Fibroblast of peridontal ligament (primary cell): ENCODE data around the gene SGK2.

Experiments used
- DNase-seq: peaks from one replicate; pipeline ENCODE4 v3.0.0-alpha.2; 2010; ENCODE audit errors: extremely low read depth

SGK2 gene

DNA sequence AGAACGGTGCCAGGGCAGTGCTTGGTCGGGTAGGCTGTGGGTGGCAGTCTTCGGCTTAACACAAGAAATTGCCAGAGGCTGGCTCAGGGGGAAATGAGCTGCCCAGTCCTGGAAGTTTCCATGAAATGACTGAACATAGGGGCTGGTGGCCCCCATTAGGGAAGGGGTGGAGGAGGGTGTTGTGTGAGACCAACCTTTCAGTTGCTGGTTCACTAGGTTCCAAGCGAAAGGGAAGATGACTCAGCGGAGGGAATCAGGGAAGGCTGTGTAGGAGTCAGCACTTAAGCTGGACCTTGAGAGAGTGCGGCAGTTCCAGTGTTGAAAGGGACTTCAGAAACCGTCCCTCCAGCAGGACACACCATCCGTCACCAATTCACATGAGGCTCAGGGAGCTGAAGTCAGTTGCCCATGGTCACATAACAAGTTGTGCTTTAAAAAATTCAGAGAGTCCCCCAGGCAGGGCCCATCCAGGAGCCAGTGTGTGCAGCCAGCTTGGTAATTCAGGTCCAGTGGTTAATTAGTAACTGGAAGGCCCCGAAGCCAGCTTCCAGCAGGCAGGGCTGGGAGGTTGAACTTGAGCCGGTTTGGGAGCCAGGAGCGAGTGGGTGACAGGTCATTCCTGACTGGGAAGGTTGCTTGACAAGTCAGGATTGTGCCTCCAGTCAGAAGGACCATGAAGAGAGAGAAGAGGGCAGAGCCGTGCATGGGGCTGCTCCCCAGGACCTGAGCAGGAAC, at the start of gene SGK2:
Gene SGK2, plus strand, starts transcription at position 616 of the 735 bp plus-strand sequence. CDS start 7,469 bp downstream, outside the sequence.
- DNase-seq, result peak; percentile 44

DNA sequence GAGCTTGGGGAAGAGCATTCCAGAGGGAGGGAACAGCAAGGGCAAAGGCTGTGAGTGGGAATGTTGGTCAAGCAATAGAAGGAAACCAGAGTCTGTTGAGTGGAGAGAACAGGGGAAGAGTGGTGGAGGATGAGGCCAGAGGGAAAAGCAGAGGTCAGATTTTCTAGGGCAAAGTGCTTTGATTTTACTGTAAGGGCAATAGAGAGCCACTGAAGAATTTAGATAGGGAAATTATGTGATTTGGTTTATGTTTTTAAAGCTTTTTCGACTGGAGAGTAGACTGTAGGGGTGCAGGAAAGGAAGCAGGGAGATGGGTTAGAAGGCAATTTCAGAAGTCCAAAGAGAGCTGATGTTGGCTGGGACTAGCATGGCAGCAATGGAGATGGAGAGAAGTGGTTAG, 46.9 kb upstream of the SGK2 start:
- no peak for DNase-seq

DNA sequence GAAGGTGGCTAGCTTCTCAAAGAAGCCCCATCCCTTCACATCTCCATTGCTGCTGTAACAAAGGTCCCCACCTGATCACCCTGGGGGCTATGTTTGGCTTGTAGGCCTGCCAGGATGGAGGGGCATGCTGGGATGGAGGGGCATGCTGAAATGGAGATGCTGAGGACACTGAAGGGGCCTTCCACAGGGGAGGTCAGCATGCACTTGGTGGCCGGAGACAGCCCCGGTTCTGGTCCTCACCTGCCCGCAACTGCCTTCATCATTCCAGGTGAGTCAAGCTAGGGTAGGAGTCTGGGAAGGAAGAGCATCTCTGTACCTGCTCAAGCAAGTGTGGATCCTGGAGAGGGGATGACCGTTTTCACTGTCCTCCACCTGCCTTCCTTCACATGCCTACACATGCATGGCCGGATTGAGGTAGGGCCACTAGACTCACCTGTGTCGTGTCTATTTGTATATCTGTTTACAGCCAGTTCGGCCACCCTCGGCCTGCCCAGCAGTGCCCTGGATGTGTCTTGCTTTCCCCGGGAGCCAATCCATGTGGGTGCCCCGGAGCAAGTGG, 45.4 kb upstream of the SGK2 start:
- DNase-seq, result no peak

DNA sequence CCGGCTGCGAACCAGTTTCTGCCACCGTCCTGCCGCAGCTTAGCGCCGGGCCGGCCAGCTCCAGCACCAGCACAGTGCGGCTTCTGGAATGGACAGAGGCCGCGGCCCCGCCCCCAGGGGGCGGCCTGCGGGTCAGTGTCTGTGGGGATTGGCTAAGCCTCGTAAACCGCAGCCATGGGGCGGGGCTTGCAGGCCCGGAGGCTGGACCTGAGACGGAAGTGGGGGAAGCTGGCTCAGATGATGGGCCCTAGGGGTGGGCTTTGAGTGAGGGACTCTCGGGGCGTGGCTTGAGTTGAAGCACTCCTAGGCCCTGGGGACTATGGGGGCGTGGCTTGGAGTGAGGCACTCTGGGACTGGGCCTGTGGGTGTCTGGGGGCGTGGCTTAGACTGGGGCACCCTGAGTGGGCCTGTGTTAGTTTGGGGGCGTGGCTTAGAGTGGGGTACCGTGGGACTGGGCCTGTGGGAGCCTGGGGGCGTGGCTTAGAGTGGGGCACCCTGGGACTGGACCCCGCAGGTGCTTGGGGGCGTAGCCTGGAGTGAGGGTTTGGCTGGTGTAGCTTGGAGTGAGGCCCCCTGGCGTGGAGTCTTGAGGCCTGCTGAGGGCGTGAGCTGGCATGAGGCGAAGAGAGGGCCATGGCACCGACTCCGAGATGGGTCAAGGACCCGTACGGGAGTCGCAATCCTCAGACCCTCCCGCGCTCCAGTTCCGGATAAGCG, 44.7 kb upstream of the SGK2 start:
- DNase-seq, result peak; percentile 96

DNA sequence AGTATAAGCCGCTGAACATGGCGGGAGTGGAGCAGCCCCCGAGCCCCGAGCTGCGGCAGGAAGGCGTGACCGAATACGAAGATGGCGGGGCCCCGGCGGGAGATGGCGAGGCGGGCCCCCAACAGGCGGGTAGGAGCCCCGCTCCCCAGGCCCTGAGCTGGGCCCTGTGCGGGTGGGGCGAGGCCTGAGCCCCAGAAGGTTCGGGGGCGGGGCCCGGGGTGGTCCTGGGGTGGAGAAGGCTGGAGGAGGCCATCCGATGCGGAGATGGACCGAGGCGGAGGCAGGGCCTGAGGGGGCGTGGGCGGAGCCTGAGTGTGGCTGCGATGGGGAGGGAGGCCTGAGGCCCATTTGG, 44.2 kb upstream of the SGK2 start:
- DNase-seq, result no peak

DNA sequence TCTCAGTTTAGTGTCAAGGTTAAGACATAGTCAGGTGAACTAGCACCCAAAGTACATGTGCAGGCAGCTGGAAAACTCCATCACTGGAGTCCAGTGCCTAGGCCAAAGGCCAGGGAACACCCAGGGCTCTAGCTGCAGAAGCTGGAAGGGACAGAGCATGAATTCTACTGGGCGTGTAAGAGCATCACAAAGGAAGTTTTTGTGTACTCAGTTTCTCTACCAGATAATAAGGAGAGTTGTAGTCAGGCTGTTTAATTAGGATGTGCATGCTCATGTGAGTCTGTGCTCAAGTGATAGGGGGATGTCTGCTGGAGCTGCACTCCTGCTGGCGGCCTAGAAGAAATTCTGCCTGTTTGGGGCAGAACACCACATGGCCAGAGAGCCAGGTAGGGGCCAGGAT, 43.2 kb upstream of the SGK2 start:
- no peak for DNase-seq

DNA sequence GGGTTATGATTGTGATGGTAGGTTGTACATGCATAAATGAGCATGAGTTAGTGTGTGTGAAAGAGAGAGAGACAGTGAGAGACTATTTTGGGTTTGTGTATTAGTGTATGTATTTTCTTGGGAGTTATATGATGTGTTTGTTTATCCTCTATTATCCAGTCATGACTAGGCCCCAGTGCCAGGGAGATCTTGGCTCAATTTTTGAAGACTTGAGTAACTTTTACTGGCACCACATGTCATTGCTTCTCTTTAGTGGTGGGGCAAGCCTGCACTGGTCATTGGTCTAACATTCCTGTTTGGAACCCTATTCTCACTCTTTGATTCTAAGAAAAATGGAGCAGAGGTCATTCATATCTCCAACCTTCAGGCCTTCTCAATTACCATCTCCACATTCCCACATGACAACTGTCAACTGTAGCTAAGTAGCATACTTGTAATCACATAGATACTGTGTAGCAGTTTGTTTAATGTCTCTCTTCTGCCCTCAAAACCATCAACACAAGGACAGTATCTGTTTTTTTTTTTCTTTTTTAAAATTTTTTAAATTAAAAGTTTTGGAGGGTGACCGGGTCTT, 42.5 kb upstream of the SGK2 start:
- peak; percentile 69 for DNase-seq

DNA sequence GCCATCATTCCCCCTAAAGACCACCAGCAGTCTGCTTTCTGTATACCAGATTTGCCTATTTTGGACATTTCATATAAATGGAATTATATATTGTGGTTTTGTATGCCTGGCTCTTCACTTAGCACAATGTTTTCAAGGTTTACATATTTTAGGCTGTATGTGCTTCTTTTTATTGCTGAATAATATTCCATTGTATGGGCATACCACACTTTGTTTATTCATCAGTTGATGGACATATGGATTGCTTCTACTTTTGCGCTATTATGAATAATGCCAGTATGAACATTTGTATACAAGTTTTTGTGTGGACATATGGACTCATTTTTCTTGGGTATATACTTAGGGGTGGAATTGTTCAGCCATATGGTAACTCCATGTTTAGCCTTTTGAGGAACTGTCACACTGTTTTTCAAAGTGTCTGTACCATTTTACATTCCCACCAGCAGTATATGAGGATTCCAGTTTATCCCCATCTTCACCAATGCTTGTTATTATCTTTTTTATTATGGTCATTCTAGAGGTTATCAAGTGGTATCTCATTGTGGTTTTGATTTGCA, 38.7 kb upstream of the SGK2 start:
- DNase-seq, result no peak

DNA sequence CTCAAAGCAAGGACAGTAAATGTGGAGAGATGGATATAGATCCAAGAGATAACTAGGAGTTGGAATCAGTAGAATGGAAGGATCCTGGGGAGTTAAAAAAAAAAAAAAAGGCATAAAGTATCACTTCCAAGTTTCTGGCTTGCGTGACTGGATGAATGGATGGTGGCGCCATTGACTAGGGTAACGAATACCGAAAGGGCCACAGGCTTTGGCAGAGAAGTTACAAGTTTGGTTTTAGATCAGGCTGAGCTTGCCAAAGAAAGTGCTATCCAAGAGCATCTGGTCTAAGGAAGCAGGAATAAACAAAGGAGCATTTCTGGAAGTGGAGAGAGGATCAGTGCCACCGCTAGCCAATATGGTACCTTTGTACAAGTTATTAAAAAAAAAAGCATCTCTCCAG, 33.8 kb upstream of the SGK2 start:
- DNase-seq, result peak; percentile 74

DNA sequence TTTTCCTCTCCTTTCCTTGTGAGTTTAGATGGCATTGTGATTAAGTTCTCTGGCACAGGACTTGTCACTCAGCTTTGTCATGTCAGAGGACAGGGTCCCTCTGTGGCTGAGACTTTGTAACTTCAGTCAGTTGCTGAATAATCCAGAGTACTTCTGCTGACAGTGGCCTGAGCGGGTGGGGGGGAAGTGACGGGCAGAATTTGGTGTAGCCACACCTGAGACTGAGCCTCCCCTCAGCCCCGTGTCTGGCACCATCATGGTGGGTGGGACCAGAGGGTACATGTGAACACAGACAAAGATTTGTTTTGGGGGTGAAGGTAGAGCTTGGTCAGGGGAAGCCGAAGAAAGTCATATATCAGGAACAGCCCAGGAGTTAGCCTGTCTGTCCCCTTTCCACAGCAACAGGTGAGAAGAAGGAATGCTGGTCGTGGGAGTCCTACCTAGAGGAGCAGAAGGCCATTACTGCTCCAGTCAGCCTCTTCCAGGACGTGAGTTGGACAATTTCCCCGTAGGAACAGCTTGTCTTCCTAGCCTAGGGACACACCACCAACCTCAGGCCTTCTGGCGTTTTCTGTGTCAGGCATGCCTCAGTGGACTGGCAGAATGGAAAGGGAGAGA, 30.5 kb upstream of the SGK2 start:
- DNase-seq, result no peak

DNA sequence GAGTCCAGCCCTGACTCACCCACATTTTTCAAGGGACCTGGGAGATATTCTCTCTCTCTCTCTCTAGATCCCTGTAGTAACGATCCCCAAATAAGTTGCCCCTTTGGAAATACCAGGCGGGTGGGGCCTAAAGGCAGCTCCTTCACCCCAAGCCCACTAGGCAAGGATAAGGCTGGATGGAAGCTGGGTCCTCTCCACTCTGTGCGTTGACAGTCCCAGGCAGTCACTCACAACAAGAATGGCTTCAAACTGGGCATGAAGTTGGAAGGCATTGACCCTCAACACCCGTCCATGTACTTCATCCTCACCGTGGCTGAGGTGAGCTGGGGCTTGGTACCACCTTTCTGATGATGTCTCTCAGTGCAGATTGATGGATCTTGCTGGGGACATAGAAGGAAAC, 29.8 kb upstream of the SGK2 start:
- DNase-seq, result no peak

DNA sequence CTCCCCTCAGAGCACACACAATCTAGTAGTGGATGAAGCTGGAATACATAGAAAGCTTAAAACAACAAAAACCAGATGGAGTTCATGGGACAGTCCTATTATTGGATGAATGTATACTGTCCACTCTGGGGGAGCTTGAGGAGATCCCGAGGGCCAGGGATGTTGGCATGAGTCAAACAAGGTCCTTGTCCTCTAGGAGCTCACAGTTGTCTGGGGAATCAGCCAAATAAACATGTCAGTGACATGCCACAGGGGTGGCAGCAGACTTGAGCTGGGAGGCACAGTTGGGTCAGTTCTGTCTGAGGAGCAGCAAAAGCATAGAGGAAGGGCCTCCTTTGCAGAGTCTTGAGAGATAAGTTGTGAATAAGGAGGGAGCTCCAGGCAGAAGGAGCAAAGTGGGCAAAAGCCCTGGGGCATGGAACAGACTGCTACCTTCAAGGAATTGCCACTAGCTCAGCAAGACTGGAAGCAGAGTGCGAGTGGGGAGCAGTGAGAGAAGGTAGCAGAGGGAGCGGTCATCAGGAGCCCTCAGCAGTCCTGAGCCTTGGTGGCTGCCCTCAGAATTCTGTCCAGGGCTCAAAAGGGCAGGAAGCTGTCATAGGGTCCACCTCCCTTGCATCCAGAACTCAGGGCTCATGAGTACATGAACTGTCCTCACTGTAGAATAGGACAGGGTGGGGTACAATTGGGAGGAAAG, 29.2 kb upstream of the SGK2 start:
- no peak for DNase-seq

DNA sequence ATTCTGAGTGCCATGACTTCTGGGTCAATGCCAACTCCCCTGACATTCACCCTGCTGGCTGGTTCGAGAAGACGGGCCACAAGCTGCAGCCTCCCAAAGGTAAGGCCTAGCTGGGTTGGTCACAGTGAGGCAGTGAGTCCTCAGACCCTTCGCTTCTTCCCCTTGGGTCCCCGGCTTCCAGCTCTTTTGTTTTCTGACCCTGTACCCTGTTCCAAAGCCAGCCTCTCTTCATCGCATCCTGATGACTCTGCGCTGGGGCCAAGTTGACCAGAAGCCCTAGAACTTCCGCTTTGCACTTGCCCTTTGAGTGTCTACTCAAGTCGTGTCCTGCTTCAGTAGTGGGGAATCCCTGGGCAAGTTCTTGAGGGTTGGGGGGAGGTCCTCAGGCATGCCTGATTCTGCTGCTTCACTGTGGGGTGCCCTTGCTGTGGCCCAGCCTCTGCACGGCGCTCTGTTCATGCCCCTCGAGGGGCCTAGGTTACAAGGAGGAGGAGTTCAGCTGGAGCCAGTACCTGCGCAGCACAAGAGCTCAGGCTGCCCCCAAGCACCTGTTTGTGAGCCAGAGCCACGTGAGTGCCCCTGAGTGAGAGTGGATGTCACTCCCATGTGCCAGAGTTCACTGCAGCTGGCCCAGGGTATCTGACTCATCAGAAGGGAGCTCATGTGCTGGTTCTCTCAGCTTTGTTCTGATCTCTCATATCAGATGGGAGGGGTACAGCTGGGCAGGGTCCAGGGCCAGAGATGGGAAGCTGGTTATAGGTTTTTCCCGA, 28.3 kb upstream of the SGK2 start:
- DNase-seq, result no peak

DNA sequence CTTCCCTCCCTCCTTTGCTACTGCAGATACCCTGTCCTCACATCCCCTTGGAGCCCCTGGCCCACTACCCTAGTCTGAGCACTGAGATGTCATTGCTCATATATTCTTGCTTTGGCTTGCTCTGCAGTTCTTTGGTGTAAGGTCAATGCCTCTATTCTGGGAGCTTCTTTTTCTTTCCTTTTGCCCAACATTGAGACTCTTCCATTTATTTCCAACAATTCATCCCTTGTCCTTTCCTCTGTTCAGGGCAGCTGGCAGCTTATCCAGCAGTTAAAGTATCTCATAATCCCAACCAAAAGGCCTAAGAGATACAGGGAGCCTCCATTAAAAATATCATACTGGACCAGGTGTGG, 27.8 kb upstream of the SGK2 start:
- no peak for DNase-seq

DNA sequence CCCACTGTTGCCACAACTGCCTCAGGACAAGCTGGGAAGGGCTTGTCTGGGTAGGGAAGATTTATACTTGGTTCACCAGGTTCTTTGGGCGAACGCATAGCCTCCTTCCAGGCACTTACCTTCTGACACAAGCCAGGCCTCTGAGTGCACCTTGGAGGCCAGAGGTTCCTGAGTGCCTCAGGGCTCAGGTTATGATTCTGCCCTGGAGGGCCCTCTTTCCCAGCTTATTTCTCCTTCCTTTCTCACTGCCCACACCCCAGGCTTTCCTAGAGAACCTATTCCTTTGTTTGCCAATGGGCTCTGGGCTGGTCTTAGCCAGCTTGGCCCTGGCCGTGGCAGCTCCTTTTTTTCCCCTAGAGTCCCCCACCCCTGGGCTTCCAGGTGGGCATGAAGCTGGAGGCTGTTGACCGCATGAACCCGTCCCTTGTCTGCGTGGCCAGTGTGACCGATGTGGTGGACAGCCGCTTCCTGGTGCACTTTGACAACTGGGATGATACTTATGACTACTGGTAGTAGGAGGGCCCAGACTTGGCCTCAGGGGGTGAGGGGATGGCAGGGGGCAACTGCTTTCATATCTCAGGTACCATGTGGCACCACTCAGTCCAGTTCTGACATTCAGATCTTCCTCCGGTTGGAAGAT, 26.3 kb upstream of the SGK2 start:
- DNase-seq, result no peak

DNA sequence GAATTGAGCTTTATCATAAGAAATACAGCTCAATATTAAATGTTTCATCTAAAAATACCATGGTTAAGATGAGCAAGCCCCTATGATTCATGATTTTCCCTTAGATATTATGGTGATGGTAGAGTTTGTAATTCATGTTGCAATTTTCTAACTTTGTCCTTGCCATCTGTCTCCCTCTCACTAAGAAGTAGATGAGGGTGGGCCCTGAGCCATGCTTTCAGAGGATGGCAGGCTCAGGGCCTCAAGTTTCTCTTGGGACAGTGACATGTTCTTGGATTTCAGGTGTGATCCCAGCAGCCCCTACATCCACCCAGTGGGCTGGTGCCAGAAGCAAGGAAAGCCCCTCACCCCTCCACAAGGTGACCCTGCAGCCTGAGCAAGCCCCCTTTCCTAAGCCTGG, 25.8 kb upstream of the SGK2 start:
- peak; percentile 65 for DNase-seq

DNA sequence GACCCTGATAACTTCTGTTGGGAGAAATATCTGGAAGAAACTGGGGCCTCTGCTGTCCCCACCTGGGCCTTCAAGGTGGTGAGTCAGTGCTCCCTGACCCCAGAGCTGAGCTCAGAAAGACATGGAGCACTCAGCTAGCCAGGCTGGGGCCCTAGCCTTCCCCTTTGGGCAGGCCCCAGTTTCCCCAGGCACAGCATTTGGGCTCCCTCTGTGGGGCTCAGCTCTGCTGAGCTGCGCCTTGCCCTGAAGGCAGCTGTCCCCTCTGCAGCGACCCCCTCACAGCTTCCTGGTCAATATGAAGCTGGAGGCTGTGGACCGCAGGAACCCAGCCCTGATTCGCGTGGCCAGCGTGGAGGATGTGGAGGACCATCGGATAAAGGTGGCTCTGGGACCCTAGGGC, 24.8 kb upstream of the SGK2 start:
- no peak for DNase-seq

DNA sequence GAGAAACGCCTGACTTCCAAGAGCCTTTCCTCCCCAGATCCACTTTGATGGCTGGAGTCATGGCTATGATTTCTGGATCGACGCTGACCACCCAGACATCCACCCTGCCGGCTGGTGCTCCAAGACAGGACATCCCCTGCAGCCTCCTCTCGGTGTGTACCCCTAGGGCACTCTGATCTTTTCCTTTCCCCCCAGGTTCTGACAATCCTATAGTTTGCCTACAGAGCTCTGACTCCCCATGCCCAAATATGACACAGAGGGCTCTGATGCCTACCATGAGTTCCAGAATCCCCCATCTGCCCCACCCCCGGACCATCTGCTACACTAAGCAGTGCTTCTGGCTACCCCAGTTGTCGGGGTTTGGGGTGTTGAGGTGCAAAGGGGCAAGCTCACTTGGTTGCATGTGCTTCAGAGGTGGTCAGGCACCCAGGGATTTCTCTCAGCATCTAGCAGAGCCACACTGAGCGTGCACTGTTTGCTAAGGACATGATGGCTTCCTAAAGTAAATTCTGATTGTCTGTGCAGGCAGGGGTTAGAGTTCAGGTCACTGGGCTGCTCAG, 24.0 kb upstream of the SGK2 start:
- no peak for DNase-seq

DNA sequence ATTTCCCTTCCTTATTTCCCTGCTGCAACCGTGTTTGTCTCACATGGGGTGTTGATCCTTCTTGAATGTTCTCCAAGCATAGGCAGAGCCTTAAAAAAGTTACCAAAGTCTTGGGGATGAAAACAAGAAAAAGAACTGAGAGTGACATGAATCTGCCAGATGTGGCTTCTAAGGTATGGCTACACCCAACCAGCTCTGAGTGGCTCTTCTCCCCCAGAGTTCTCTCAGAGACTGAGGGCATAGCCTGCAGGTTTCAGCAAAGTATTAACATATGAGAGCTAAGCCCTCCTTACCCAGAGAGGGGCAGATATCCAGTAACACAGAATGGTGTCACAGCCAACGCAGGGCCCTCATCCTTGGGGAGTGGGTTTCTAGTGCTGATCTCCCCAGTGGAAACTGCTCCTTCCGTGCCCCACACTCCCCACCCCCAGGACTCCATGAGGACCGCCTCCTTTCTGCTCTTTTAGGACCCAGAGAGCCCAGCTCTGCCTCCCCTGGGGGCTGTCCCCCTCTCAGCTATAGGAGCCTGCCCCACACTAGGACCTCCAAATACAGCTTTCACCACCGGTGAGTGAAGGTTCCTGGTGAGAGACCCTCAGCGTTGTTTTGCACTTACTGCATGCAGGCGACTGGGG, 23.3 kb upstream of the SGK2 start:
- no peak for DNase-seq
